K562 (cell line): Measurements from ENCODE around the gene CEP135. TPM values are rescaled to one million over a fixed set of nuclear protein-coding genes. Genes with fewer than 3 reads are reported as not detected.

Experiments
- ATAC-seq: fragments of 200-7000 bp; cut with Tn5 transposase; 3 replicates; pipeline ENCODE4 v1.9.1; 2020; ENCODE audit warnings: moderate library complexity
- BruUV-seq: library from RNA; stranded (reverse); fragments of 400-500 nt; replicated peaks from 2 replicates; lab custom pipeline; 2021; lab: Mats Ljungman, UMichigan
- CTCF ChIA-PET: fragments of 300-600 bp; formaldehyde crosslinking; extraction: SDS; loops from one replicate; lab custom pipeline; 2021; ENCODE audit warnings: low intra/inter-chr PET ratio; lab: Yijun Ruan, JAX
- POLR2A ChIA-PET: fragments of 300-600, 350-650 bp; sonication (Branson Sonifier 250); formaldehyde crosslinking; extraction: SDS; loops from one replicate; lab custom pipeline; 2021; ENCODE audit warnings: antibody characterized with exemption, inconsistent platforms; lab: Yijun Ruan, JAX
- DNase-seq, 4 experiments: peaks; one replicate each; pipeline versions ENCODE4 v3.0.0 to v3.0.0-alpha.2; 2011 to 2018; ENCODE audit warnings: low spot score in 3 of 4, mixed read lengths in 3 of 4; ENCODE audit errors: extremely low read depth in 1 of 4
- FAIRE-seq: peaks from 2 replicates; lab custom pipeline; 2011; peaks lifted over from hg19 to GRCh38; lab: Jason Lieb, UNC
- H2AFZ ChIP-seq: 2 replicates; pipeline ENCODE4 v1.6.0; 2011; ENCODE audit warnings: low read depth, low read length, control low read depth, inconsistent platforms
- H3K27ac ChIP-seq: fragments of 200-600 bp; 3 replicates; pipeline ENCODE4 v1.8.0; 2011; ENCODE audit warnings: low read depth, mild to moderate bottlenecking, control low read depth, inconsistent platforms, low read length, moderate library complexity, mixed read lengths; ENCODE audit errors: extremely low read depth
- H3K27me3 ChIP-seq, 2 experiments: fragments of 300-600 bp in 1 of 2; 2 replicates in 1 of 2; 3 replicates in 1 of 2; pipeline versions ENCODE4 v1.6.0 to v1.8.0; 2011; ENCODE audit warnings: inconsistent platforms in 2 of 2, low read length in 2 of 2, mild to moderate bottlenecking in 1 of 2, mixed read lengths in 1 of 2, moderate library complexity in 1 of 2; ENCODE audit not compliant: control insufficient read depth in 2 of 2, insufficient read depth in 2 of 2
- H3K36me3 ChIP-seq: fragments of 300-600 bp; 3 replicates; pipeline ENCODE4 v1.8.0; 2011; ENCODE audit warnings: mild to moderate bottlenecking, low read length, inconsistent platforms; ENCODE audit not compliant: control insufficient read depth, insufficient read depth
- H3K4me1 ChIP-seq, 2 experiments: fragments of 200-600 bp in 1 of 2; replicated peaks in 1 of 2; 2 replicates in 1 of 2; 3 replicates in 1 of 2; pipeline versions ENCODE4 v1.5.1 to v1.8.0; 2011; ENCODE audit warnings: inconsistent platforms in 2 of 2, low read length in 2 of 2, mild to moderate bottlenecking in 1 of 2, mixed read lengths in 1 of 2, moderate library complexity in 1 of 2; ENCODE audit not compliant: control insufficient read depth in 2 of 2, insufficient read depth in 2 of 2
- H3K4me2 ChIP-seq: 2 replicates; pipeline ENCODE4 v1.6.1; 2011; ENCODE audit warnings: low read length, control low read depth, inconsistent platforms, mixed read lengths; ENCODE audit not compliant: insufficient read depth
- H3K4me3 ChIP-seq: fragments of 200-600 bp; sonication (generic), shearing (Covaris generic); 2 replicates; pipeline ENCODE4 v1.5.1; 2016; ENCODE audit warnings: control low read depth, inconsistent platforms
- H3K79me2 ChIP-seq: fragments of 200-600 bp; 3 replicates; pipeline ENCODE4 v1.8.0; 2011; ENCODE audit warnings: low read length, inconsistent platforms; ENCODE audit not compliant: control insufficient read depth, insufficient read depth
- H3K9ac ChIP-seq, 2 experiments: 2 replicates each; pipeline versions ENCODE4 v1.6.0 to v1.6.1; 2011; ENCODE audit warnings: low read depth in 2 of 2, low read length in 2 of 2, control low read depth in 1 of 2, inconsistent platforms in 1 of 2, mild to moderate bottlenecking in 1 of 2, mixed read lengths in 1 of 2; ENCODE audit not compliant: insufficient read depth in 1 of 2
- H3K9me1 ChIP-seq: one replicate; pipeline ENCODE4 v1.6.0; 2011; ENCODE audit warnings: inconsistent platforms, mild to moderate bottlenecking, low read length, moderate library complexity; ENCODE audit not compliant: control insufficient read depth, insufficient read depth
- H3K9me3 ChIP-seq: replicated peaks from 2 replicates; pipeline ENCODE4 v1.5.1; 2011; ENCODE audit warnings: low read depth, low read length, inconsistent platforms; ENCODE audit not compliant: control insufficient read depth, insufficient read depth
- H4K20me1 ChIP-seq: replicated peaks from 2 replicates; pipeline ENCODE4 v1.6.1; 2011; ENCODE audit warnings: low read length, inconsistent platforms, mixed read lengths; ENCODE audit not compliant: control insufficient read depth, insufficient read depth
- EGR1 ChIP-seq: fragments of 450-650 bp; conservative IDR thresholded peaks from 2 replicates; pipeline ENCODE4 v1.6.1; 2017; ENCODE audit warnings: mild to moderate bottlenecking
- EP300 ChIP-seq: IDR thresholded peaks from 2 replicates; pipeline ENCODE4 v1.6.1; 2012; ENCODE audit warnings: low read length, improper control_type of control experiment
- JUNB ChIP-seq: fragments of 450-650 bp; formaldehyde crosslinking; conservative IDR thresholded peaks from 2 replicates; pipeline ENCODE4 v1.4.0; 2020; ENCODE audit warnings: mild to moderate bottlenecking
- KAT7 ChIP-seq: sonication (generic); formaldehyde crosslinking; IDR thresholded peaks from 2 replicates; pipeline ENCODE4 v1.8.0; 2022; ENCODE audit warnings: missing genetic modification reagents, mild to moderate bottlenecking, borderline replicate concordance
- MCM5 ChIP-seq: fragments of 450-650 bp; IDR thresholded peaks from 2 replicates; pipeline ENCODE4 v1.6.1; 2016; ENCODE audit warnings: low read depth
- NR4A1 ChIP-seq, 2 experiments: fragments of 250-450 bp in 1 of 2; fragments of 450-650 bp in 1 of 2; sonication (Bioruptor Pico) in 1 of 2; IDR thresholded peaks; 2 replicates each; pipeline versions ENCODE4 v1.4.0 to v1.6.1; 2016 to 2020; ENCODE audit warnings: mild to moderate bottlenecking in 2 of 2, missing compliant biosample characterization in 1 of 2, missing genetic modification characterization in 1 of 2, moderate library complexity in 1 of 2
- SMAD2 ChIP-seq: fragments of 150-350 bp; IDR thresholded peaks from 2 replicates; pipeline ENCODE4 v1.6.1; 2014; ENCODE audit warnings: low read depth, mild to moderate bottlenecking, low read length
- SRF ChIP-seq, 2 experiments: fragments of 250-450, 450-650 bp in 1 of 2; sonication (Bioruptor Pico) in 1 of 2; sonication (generic) in 1 of 2; formaldehyde crosslinking; IDR thresholded peaks; 2 replicates each; pipeline versions ENCODE4 v1.5.0 to v1.5.1; 2020 to 2022; ENCODE audit warnings: mild to moderate bottlenecking in 1 of 2, missing genetic modification reagents in 1 of 2
- XRCC5 ChIP-seq: fragments of 200-400 bp; formaldehyde crosslinking; IDR thresholded peaks from 2 replicates; pipeline ENCODE4 v1.6.1; 2017; ENCODE audit warnings: low read depth, mild to moderate bottlenecking, low read length
- ZFP36 ChIP-seq: fragments of 150-350 bp; IDR thresholded peaks from 2 replicates; pipeline ENCODE4 v1.6.1; 2018; ENCODE audit warnings: low read length, low read depth; ENCODE audit not compliant: partially characterized antibody
- ZNF282 ChIP-seq: sonication (generic); formaldehyde crosslinking; IDR thresholded peaks from 2 replicates; pipeline ENCODE4 v1.8.1; 2023; ENCODE audit warnings: missing genetic modification reagents
- ZNF41 ChIP-seq: fragments of 250-450 bp; sonication (Bioruptor Pico); conservative IDR thresholded peaks from 2 replicates; pipeline ENCODE4 v1.4.0; 2020; ENCODE audit warnings: mild to moderate bottlenecking
- ZNF583 ChIP-seq: fragments of 250-450 bp; sonication (Bioruptor Pico); IDR thresholded peaks from 2 replicates; pipeline ENCODE4 v1.4.0; 2020
- ZNF780A ChIP-seq: fragments of 250-450 bp; sonication (Bioruptor Pico); IDR thresholded peaks from 2 replicates; pipeline ENCODE4 v1.5.0; 2021; ENCODE audit warnings: mild to moderate bottlenecking
- WGBS: fragments of 100-300 bp; shearing (Covaris generic); methylation state at CpG from one replicate; pipeline ENCODE4 v1.1.6; 2016; ENCODE audit warnings: low coverage, mixed read lengths; ENCODE audit not compliant: insufficient coverage; ENCODE audit errors: missing lambda C conversion rate; 5-methylcytosine and 5-hydroxymethylcytosine counted together
- in situ Hi-C: fragments of 300-500 bp; cut with MboI; formaldehyde crosslinking; loops from 4 replicates; pipeline ENCODE4 v1.15.0; 2018; ENCODE audit warnings: inconsistent platforms, mixed read lengths
- intact Hi-C: fragments of 100-400 bp; cut with micrococcal nuclease; formaldehyde crosslinking; loops from 2 replicates; pipeline ENCODE4 v1.14.2; 2022
- polyA plus RNA-seq, 8 experiments: library from polyadenylated mRNA; depleted of rRNA in 4 of 8; stranded (reverse) in 5 of 8; unstranded in 3 of 8; fragments of >200 nt; fragmentation: Nextera tagmentation in 2 of 8; fragmentation: Illumina TruSeq in 1 of 8; extraction: Ambion mirVana in 2 of 8; extraction: Trizol in 1 of 8; gene quantifications; 2 replicates each; pipeline versions ENCODE4 v1.2.1 to v1.2.3, GENCODE V29; 2011 to 2014; ENCODE audit warnings: inconsistent platforms in 1 of 8, missing spikeins in 1 of 8
- total RNA-seq, 7 experiments: library from RNA; depleted of rRNA in 6 of 7; stranded (reverse); fragments of >200 nt in 6 of 7; fragmentation: Illumina TruSeq in 2 of 7; extraction: Trizol in 2 of 7; gene quantifications; 2 replicates each; pipeline versions ENCODE4 v1.2.1 to v1.2.3, GENCODE V29; 2011 to 2021; ENCODE audit warnings: low replicate concordance in 1 of 7
- TF ChIP-seq, protein P1 (sequence below): fragments of 250-450 bp; sonication (Bioruptor Pico); IDR thresholded peaks from 2 replicates; pipeline ENCODE4 v1.4.0; 2020; ENCODE audit warnings: mild to moderate bottlenecking, moderate library complexity, borderline replicate concordance

The CEP135 gene
- total and polyA plus RNA-seq, 9 of the 15 experiments (the other 6 are each of a cell fraction or from before 2014, with no cell fraction given) = 3.1 to 18.9 (median 15.3) TPM

GRCh38 chr4:55979562-55979961, 30.8 kb downstream of the CEP135 start:
- FAIRE-seq (no peak), ATAC-seq (no peak), DNase-seq (no peak)
- no peaks in the 10 kb centered on the region for H3K9me3 ChIP-seq
- TF ChIP-seq, protein P1, sequence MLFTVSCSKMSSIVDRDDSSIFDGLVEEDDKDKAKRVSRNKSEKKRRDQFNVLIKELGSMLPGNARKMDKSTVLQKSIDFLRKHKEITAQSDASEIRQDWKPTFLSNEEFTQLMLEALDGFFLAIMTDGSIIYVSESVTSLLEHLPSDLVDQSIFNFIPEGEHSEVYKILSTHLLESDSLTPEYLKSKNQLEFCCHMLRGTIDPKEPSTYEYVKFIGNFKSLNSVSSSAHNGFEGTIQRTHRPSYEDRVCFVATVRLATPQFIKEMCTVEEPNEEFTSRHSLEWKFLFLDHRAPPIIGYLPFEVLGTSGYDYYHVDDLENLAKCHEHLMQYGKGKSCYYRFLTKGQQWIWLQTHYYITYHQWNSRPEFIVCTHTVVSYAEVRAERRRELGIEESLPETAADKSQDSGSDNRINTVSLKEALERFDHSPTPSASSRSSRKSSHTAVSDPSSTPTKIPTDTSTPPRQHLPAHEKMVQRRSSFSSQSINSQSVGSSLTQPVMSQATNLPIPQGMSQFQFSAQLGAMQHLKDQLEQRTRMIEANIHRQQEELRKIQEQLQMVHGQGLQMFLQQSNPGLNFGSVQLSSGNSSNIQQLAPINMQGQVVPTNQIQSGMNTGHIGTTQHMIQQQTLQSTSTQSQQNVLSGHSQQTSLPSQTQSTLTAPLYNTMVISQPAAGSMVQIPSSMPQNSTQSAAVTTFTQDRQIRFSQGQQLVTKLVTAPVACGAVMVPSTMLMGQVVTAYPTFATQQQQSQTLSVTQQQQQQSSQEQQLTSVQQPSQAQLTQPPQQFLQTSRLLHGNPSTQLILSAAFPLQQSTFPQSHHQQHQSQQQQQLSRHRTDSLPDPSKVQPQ (CRISPR knock-in tag) = no peak
- TF ChIP-seq ZNF780A (CRISPR knock-in tag) = no peak
- 59% methylated on average over 3 of the region's 3 CpGs for WGBS
- H3K4me3 ChIP-seq = no peak overlapping the region
- no peaks in the 10 kb centered on the region for H3K27me3 ChIP-seq
- peaks cover 25% of the 10 kb centered on the region; the same call in 2 of the 3 replicates for H3K36me3 ChIP-seq
- no peaks in the 10 kb centered on the region for H3K4me1 ChIP-seq
- in situ Hi-C loops = no loop called here
- no peaks in the 10 kb centered on the region for H3K9me1 ChIP-seq
- BruUV-seq = no TSS peak
- intact Hi-C loops = no loop called here
- H3K27ac ChIP-seq = no peak overlapping the region
- no peaks in the 10 kb centered on the region for H3K79me2 ChIP-seq
- no peak overlapping the region for H3K9ac ChIP-seq
- POLR2A ChIA-PET = no interaction called here
- CTCF ChIA-PET = no interaction called here
- no peak overlapping the region for H3K4me2 ChIP-seq
- H2AFZ ChIP-seq = no peak overlapping the region
- no peaks in the 10 kb centered on the region for H4K20me1 ChIP-seq

GRCh38 chr4:55980725-55981124, 32.0 kb downstream of the CEP135 start:
- H3K27ac ChIP-seq = no peak overlapping the region
- ATAC-seq (no peak), FAIRE-seq (no peak), DNase-seq (no peak)
- no peaks in the 10 kb centered on the region for H3K9me3 ChIP-seq
- no TSS peak for BruUV-seq
- no peaks in the 10 kb centered on the region for H4K20me1 ChIP-seq
- POLR2A ChIA-PET = interaction anchor here (0.7 kb wide), 1 partner anchor 717 kb away, joined by 3 read pairs; no protein-coding TSS in a partner anchor
- no peaks in the 10 kb centered on the region for H3K27me3 ChIP-seq
- no peaks in the 10 kb centered on the region for H3K9me1 ChIP-seq
- H3K36me3 ChIP-seq = peaks cover 26% of the 10 kb centered on the region; the same call in 2 of the 3 replicates
- no peak overlapping the region for H3K4me3 ChIP-seq
- H3K4me2 ChIP-seq = no peak overlapping the region
- CTCF ChIA-PET = no interaction called here
- in situ Hi-C loops = no loop called here
- H3K9ac ChIP-seq = no peak overlapping the region
- intact Hi-C loops = no loop called here
- H2AFZ ChIP-seq = no peak overlapping the region
- 79% methylated on average over 3 of the region's 3 CpGs for WGBS
- no peaks in the 10 kb centered on the region for H3K79me2 ChIP-seq
- H3K4me1 ChIP-seq = no peaks in the 10 kb centered on the region
- no peak for TF ChIP-seq MCM5
- TF ChIP-seq ZFP36 = no peak
- no peak for TF ChIP-seq ZNF41 (CRISPR knock-in tag)
- TF ChIP-seq ZNF583 (CRISPR knock-in tag) = no peak
- no peak for TF ChIP-seq XRCC5
- no peak for TF ChIP-seq NR4A1 (CRISPR knock-in tag; IDR thresholded peaks at IDR 0.05)
- no peak for TF ChIP-seq NR4A1 (tag; IDR thresholded peaks at IDR 0.05)
- no peak for TF ChIP-seq EGR1
- no peak for TF ChIP-seq JUNB
- TF ChIP-seq ZNF282 (CRISPR knock-in tag) = no peak
- TF ChIP-seq SRF (CRISPR knock-in tag; IDR thresholded peaks at IDR 0.05) = no peak
- no peak for TF ChIP-seq EP300
- no peak for TF ChIP-seq KAT7 (CRISPR knock-in tag)
- TF ChIP-seq SMAD2 = no peak
